HG03196 (cell line): ENCODE results near the gene WWC1.

ENCODE experiments used
- ATAC-seq: cut with Tn5 transposase; IDR thresholded peaks from one replicate; pipeline ENCODE4 v1.9.1; 2021; ENCODE audit not compliant: unreplicated experiment

Gene WWC1

GRCh38 chr5:168360521-168361285 lies 69.3 kb downstream of the WWC1 start:
- no peak for ATAC-seq

GRCh38 chr5:168362097-168362885 lies 70.8 kb downstream of the WWC1 start:
- ATAC-seq: no peak

GRCh38 chr5:168364151-168364661 lies 72.8 kb downstream of the WWC1 start:
- no peak for ATAC-seq

- ATAC-seq: no peak
Measured at GRCh38 chr5:168364750-168365550, 73.5 kb downstream of the WWC1 start.

GRCh38 chr5:168365581-168366081 lies 74.2 kb downstream of the WWC1 start:
- ATAC-seq: no peak

GRCh38 chr5:168366116-168366515 lies 74.7 kb downstream of the WWC1 start:
- ATAC-seq: no peak

GRCh38 chr5:168368854-168369253 lies 77.4 kb downstream of the WWC1 start:
- no peak for ATAC-seq

- no peak for ATAC-seq
Measured at GRCh38 chr5:168370831-168371230, 79.4 kb downstream of the WWC1 start.

- ATAC-seq: no peak
Measured at GRCh38 chr5:168372356-168372946, 81.0 kb downstream of the WWC1 start.

- no peak for ATAC-seq
Measured at GRCh38 chr5:168374532-168374931, 83.1 kb downstream of the WWC1 start.

- ATAC-seq: no peak
Measured at GRCh38 chr5:168375214-168375613, 83.8 kb downstream of the WWC1 start.

GRCh38 chr5:168377525-168377924 lies 86.1 kb downstream of the WWC1 start:
- no peak for ATAC-seq

- ATAC-seq: no peak
Measured at GRCh38 chr5:168378741-168379140, 87.3 kb downstream of the WWC1 start.

GRCh38 chr5:168382421-168382820 lies 91.0 kb downstream of the WWC1 start:
- no peak for ATAC-seq

GRCh38 chr5:168390491-168390890 lies 99.0 kb downstream of the WWC1 start:
- no peak for ATAC-seq

- ATAC-seq: no peak
Measured at GRCh38 chr5:168393773-168394172, 102.3 kb downstream of the WWC1 start.

- no peak for ATAC-seq
Measured at GRCh38 chr5:168400429-168401220, 109.2 kb downstream of the WWC1 start.

GRCh38 chr5:168401226-168401625 lies 109.8 kb downstream of the WWC1 start:
- no peak for ATAC-seq

- no peak for ATAC-seq
Measured at GRCh38 chr5:168401880-168402279, 110.4 kb downstream of the WWC1 start.

GRCh38 chr5:168404365-168404764 lies 112.9 kb downstream of the WWC1 start:
- no peak for ATAC-seq
